Esophagus (tissue), 2 donors: Measurements from ENCODE around the gene REPIN1. TPM values are rescaled to one million over a fixed set of nuclear protein-coding genes. Genes with fewer than 3 reads are reported as not detected.
A peak's percentile ranks its signal among the peaks of the same experiment; 100 is the strongest.

ENCODE experiments used
- H3K27ac ChIP-seq, 2 donors: one replicate each; pipeline ENCODE4 v1.5.1; 2013; ENCODE audit warnings: low read depth in 2 of 2, mild to moderate bottlenecking in 2 of 2, inconsistent platforms in 1 of 2, low read length in 1 of 2, moderate library complexity in 1 of 2
- H3K27me3 ChIP-seq, 2 donors: one replicate each; pipeline ENCODE4 v1.6.1; 2013; ENCODE audit warnings: low read length in 2 of 2, control low read depth in 1 of 2, mild to moderate bottlenecking in 1 of 2; ENCODE audit not compliant: insufficient read depth in 2 of 2, control insufficient read depth in 1 of 2
- H3K36me3 ChIP-seq, 2 donors: one replicate each; pipeline ENCODE4 v1.6.1; 2013; ENCODE audit warnings: low read length in 1 of 2; ENCODE audit not compliant: control insufficient read depth in 2 of 2, insufficient read depth in 2 of 2
- H3K4me1 ChIP-seq, 2 donors: one replicate each; pipeline ENCODE4 v1.6.1; 2013; ENCODE audit warnings: low read length in 1 of 2; ENCODE audit not compliant: control insufficient read depth in 2 of 2, insufficient read depth in 2 of 2
- H3K4me3 ChIP-seq, 2 donors: one replicate each; pipeline ENCODE4 v1.5.1; 2013; ENCODE audit warnings: low read length in 2 of 2, mild to moderate bottlenecking in 2 of 2, low read depth in 1 of 2, moderate library complexity in 1 of 2
- H3K9me3 ChIP-seq, 2 donors: one replicate each; pipeline ENCODE4 v1.6.1; 2013; ENCODE audit warnings: mild to moderate bottlenecking in 2 of 2, low read depth in 1 of 2, low read length in 1 of 2, moderate library complexity in 1 of 2; ENCODE audit not compliant: control insufficient read depth in 2 of 2, insufficient read depth in 1 of 2
- WGBS, 2 donors: extraction: QIAGEN DNeasy Blood & Tissue Kit; methylation state at CpG; one replicate each; pipeline ENCODE4 v1.1.7; 2013; 5-methylcytosine and 5-hydroxymethylcytosine counted together
- polyA plus RNA-seq, 2 donors: library from polyadenylated mRNA; stranded (reverse); fragments of 200-250 nt; gene quantifications; one replicate each; pipeline ENCODE4 v1.2.3, GENCODE V29; 2013
- donor health status: healthy with polysubstance abuse.
- donor health status: Bipolar disorder and iron deficiency.

REPIN1 gene
- polyA plus RNA-seq, 2 donors = 22.7 to 32.6 TPM

- Histone ChIP-seq H3K27ac (no peak overlapping the region), H3K27me3 (no peaks in the 10 kb centered on the region), H3K36me3 (no peaks in the 10 kb centered on the region), H3K4me3 (no peak overlapping the region), H3K9me3 (no peaks in the 10 kb centered on the region), H3K4me1 (peaks cover 3 to 11% of the 10 kb centered on the region in 2 donors)
- 85% methylated on average over 5 of the region's 5 CpGs for WGBS, 2 donors
Measured at GRCh38 chr7:150365673-150366398, 2.8 kb upstream of the REPIN1 start.

DNA sequence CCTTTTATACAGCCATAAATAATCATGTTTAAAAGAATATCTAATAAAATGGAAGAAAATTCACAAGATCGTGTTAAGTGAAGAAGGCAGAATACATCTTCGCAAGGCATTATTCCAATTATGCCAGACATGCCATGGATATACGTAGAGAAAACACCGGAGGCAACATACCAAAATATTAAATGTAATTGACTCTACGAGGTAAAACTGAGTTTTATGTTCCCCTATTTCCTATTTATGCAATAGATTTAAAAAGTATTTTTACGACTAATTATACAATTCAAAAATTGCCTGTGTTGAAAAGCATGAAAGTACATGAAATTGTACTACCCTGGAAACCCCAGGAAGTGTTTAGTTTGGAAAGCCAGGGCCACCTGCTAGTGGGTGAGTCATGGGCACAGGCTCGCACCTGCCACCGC lies 936 bp upstream of the REPIN1 start:
- no peaks in the 10 kb centered on the region for H3K9me3 ChIP-seq
- H3K27ac ChIP-seq = peak overlapping the region; percentile 90
- peak overlapping the region; percentile 85 to 94 for H3K4me3 ChIP-seq
- 34 to 37% methylated on average over 8 of the region's 8 CpGs for WGBS, 2 donors
- peaks cover 0 to 15% of the 10 kb centered on the region in 2 donors for H3K36me3 ChIP-seq
- no peaks in the 10 kb centered on the region for H3K27me3 ChIP-seq
- H3K4me1 ChIP-seq = peaks cover 3 to 20% of the 10 kb centered on the region in 2 donors

- H3K9me3 ChIP-seq = no peaks in the 10 kb centered on the region
- 1% methylated on average over 32 to 58 of the region's 58 CpGs for WGBS, 2 donors
- H3K4me1 ChIP-seq = peaks cover 6 to 30% of the 10 kb centered on the region in 2 donors
- H3K27me3 ChIP-seq = no peaks in the 10 kb centered on the region
- peaks cover 0 to 19% of the 10 kb centered on the region in 2 donors for H3K36me3 ChIP-seq
- peak overlapping the region; percentile 90 for H3K27ac ChIP-seq
- H3K4me3 ChIP-seq = peak overlapping the region; percentile 85 to 94
Measured at GRCh38 chr7:150368884-150369747, 494 bp downstream of the REPIN1 start.

GRCh38 chr7:150369748-150370501 lies 1.3 kb downstream of the REPIN1 start:
- Histone ChIP-seq H3K9me3 (no peaks in the 10 kb centered on the region), H3K4me3 (peak overlapping the region; percentile 85 to 94), H3K4me1 (peaks cover 6 to 30% of the 10 kb centered on the region in 2 donors), H3K27me3 (no peaks in the 10 kb centered on the region), H3K36me3 (peaks cover 0 to 19% of the 10 kb centered on the region in 2 donors), H3K27ac (peak overlapping the region; percentile 90)
- 23 to 31% methylated on average over 23 of the region's 23 CpGs for WGBS, 2 donors

GRCh38 chr7:150370612-150371071 lies 2.0 kb downstream of the REPIN1 start:
- Histone ChIP-seq H3K27me3 (no peaks in the 10 kb centered on the region), H3K36me3 (peaks cover 0 to 19% of the 10 kb centered on the region in 2 donors), H3K9me3 (no peaks in the 10 kb centered on the region), H3K27ac (peak overlapping the region in 1 of 2 donors; percentile 90), H3K4me3 (no peak overlapping the region), H3K4me1 (peaks cover 6 to 30% of the 10 kb centered on the region in 2 donors)
- 60 to 66% methylated on average over 3 of the region's 3 CpGs for WGBS, 2 donors

- Histone ChIP-seq H3K4me3 (no peak overlapping the region), H3K4me1 (peaks cover 6 to 30% of the 10 kb centered on the region in 2 donors), H3K9me3 (no peaks in the 10 kb centered on the region), H3K36me3 (peaks cover 0 to 19% of the 10 kb centered on the region in 2 donors), H3K27me3 (no peaks in the 10 kb centered on the region), H3K27ac (no peak overlapping the region)
- WGBS, 2 donors = 87 to 90% methylated on average over 40 to 48 of the region's 48 CpGs
Measured at GRCh38 chr7:150371131-150371995, 2.7 kb downstream of the REPIN1 start.

GRCh38 chr7:150371996-150372270 lies 3.3 kb downstream of the REPIN1 start:
- no peak overlapping the region for H3K27ac ChIP-seq
- H3K4me3 ChIP-seq = no peak overlapping the region
- H3K36me3 ChIP-seq = peaks cover 0 to 19% of the 10 kb centered on the region in 2 donors

GRCh38 chr7:150372271-150373048 lies 3.8 kb downstream of the REPIN1 start:
- Histone ChIP-seq H3K4me3 (peak overlapping the region in 1 of 2 donors; percentile 13), H3K36me3 (peaks cover 0 to 19% of the 10 kb centered on the region in 2 donors), H3K27me3 (no peaks in the 10 kb centered on the region), H3K27ac (peak overlapping the region; percentile 52 to 66), H3K4me1 (peaks cover 6 to 30% of the 10 kb centered on the region in 2 donors), H3K9me3 (no peaks in the 10 kb centered on the region)
- WGBS, 2 donors = 81 to 86% methylated on average over 72 to 79 of the region's 79 CpGs

More at GRCh38 chr7:150371996-150372270, 3.3 kb downstream of the REPIN1 start:
- no peaks in the 10 kb centered on the region for H3K9me3 ChIP-seq
- WGBS, 2 donors = 73 to 92% methylated on average over 26 to 30 of the region's 30 CpGs
- H3K27me3 ChIP-seq = no peaks in the 10 kb centered on the region
- peaks cover 6 to 30% of the 10 kb centered on the region in 2 donors for H3K4me1 ChIP-seq
